OCI-LY3 (cell line): ENCODE measurements around the gene SLC37A1.

Source experiments
- H2AFZ ChIP-seq: fragments of 200-600, 300-600 bp; shearing (Covaris generic); 2 replicates; pipeline ENCODE4 v1.6.0; 2014; ENCODE audit warnings: antibody characterized with exemption, low read depth, low read length
- H3K27ac ChIP-seq: fragments of 200-600, 300-600 bp; sonication (generic); 2 replicates; pipeline ENCODE4 v1.5.1; 2014; ENCODE audit warnings: mild to moderate bottlenecking, low read length, moderate library complexity, mixed read lengths
- H3K27me3 ChIP-seq: fragments of 200-600, 300-600 bp; sonication (generic); 2 replicates; pipeline ENCODE4 v1.6.1; 2014; ENCODE audit warnings: low read depth, low read length, mixed read lengths
- H3K36me3 ChIP-seq: fragments of 200-600, 300-600 bp; sonication (generic); replicated peaks from 2 replicates; pipeline ENCODE3; 2014; ENCODE audit warnings: low read depth, low read length, mixed read lengths
- H3K4me1 ChIP-seq: fragments of 300-600, 200-600 bp; sonication (generic); 2 replicates; pipeline ENCODE4 v1.6.1; 2014; ENCODE audit warnings: low read length, mixed read lengths
- H3K4me2 ChIP-seq: fragments of 200-600, 300-600 bp; sonication (generic); 2 replicates; pipeline ENCODE4 v1.6.1; 2014; ENCODE audit warnings: low read length, mixed read lengths
- H3K4me3 ChIP-seq: fragments of 300-600, 200-600 bp; sonication (generic); 2 replicates; pipeline ENCODE4 v1.5.1; 2014; ENCODE audit warnings: antibody characterized with exemption, mild to moderate bottlenecking, low read length, moderate library complexity
- H3K79me2 ChIP-seq: fragments of 300-600, 200-600 bp; shearing (Covaris generic); 2 replicates; pipeline ENCODE4 v1.6.1; 2014; ENCODE audit warnings: mild to moderate bottlenecking, low read length, mixed read lengths
- H3K9ac ChIP-seq: fragments of 300-600, 200-600 bp; shearing (Covaris generic); 2 replicates; pipeline ENCODE4 v1.6.0; 2014; ENCODE audit warnings: mild to moderate bottlenecking, low read length, moderate library complexity
- H3K9me3 ChIP-seq: fragments of 200-600, 300-600 bp; shearing (Covaris generic); 2 replicates; pipeline ENCODE4 v1.6.1; 2014; ENCODE audit warnings: low read length, mixed read lengths; ENCODE audit not compliant: insufficient read depth
- H4K20me1 ChIP-seq: fragments of 200-600, 300-600 bp; sonication (generic); 2 replicates; pipeline ENCODE4 v1.6.1; 2016; ENCODE audit warnings: low read length, mixed read lengths; ENCODE audit not compliant: insufficient read depth
- EZH2phosphoT487 ChIP-seq: fragments of 200-600 bp; shearing (Covaris generic); IDR thresholded peaks from 2 replicates; pipeline ENCODE4 v1.6.1; 2018; ENCODE audit warnings: antibody characterized with exemption, mixed run types, low read depth
- TF ChIP-seq, protein P1 (sequence below): fragments of 200-600, 300-600 bp; sonication (generic); IDR thresholded peaks from 2 replicates; pipeline ENCODE4 v1.5.1; 2014; ENCODE audit warnings: antibody characterized with exemption, low read length, low read depth

Gene SLC37A1

DNA sequence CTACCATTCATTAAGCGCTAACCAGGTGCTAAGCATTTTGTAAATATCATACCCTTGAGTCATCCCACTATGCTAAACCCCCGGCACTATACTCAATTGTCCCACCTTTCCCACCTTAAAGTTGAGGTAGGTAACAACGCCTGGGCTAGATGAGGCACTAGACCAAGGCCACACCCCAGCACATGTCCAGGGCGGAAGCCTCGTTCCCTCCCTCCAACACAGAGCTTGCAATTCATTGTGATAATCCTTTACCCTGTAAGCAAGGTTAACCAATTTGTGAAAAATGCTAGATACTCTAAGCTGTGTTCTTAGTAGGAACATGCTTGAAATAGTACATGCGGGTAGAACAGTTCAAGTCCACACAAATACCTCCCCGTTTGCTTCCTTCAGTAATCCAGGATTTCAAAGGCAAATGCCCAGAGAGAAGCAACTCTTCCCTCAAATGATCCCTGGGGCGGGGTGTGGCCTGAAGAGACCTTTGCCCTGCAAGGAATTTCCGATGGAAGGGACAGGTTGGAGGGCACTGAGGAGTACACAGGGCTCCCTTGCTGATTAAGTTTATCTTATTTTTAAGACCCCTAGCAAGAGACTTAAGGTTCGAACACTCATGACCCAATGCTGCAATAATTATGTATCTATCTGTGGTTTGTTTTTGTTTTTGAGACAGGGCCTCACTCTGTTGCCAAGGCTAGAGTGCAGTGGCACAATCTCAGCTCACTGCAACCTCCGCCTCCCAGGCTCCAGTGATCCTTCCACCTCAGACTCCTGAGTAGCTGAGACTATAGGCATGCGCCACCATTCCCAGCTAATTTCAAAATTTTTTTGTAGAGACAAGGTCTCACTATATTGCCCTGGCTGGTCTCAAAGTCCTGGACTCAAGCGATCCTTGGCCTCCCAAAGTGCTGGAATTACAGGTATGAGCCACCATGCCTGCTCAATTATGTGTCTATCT is 20.3 kb upstream of the SLC37A1 start:
- Histone ChIP-seq H3K4me3 (no peak overlapping the region), H3K27ac (no peak overlapping the region), H3K9me3 (no peaks in the 10 kb centered on the region), H3K36me3 (no peaks in the 10 kb centered on the region), H3K4me1 (peaks cover 10% of the 10 kb centered on the region), H3K9ac (no peak overlapping the region), H3K4me2 (no peak overlapping the region), H3K79me2 (no peaks in the 10 kb centered on the region), H2AFZ (no peak overlapping the region), H3K27me3 (no peaks in the 10 kb centered on the region), H4K20me1 (no peaks in the 10 kb centered on the region)
- TF ChIP-seq, protein P1, sequence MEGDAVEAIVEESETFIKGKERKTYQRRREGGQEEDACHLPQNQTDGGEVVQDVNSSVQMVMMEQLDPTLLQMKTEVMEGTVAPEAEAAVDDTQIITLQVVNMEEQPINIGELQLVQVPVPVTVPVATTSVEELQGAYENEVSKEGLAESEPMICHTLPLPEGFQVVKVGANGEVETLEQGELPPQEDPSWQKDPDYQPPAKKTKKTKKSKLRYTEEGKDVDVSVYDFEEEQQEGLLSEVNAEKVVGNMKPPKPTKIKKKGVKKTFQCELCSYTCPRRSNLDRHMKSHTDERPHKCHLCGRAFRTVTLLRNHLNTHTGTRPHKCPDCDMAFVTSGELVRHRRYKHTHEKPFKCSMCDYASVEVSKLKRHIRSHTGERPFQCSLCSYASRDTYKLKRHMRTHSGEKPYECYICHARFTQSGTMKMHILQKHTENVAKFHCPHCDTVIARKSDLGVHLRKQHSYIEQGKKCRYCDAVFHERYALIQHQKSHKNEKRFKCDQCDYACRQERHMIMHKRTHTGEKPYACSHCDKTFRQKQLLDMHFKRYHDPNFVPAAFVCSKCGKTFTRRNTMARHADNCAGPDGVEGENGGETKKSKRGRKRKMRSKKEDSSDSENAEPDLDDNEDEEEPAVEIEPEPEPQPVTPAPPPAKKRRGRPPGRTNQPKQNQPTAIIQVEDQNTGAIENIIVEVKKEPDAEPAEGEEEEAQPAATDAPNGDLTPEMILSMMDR = no peak
- TF ChIP-seq EZH2phosphoT487 = no peak

DNA sequence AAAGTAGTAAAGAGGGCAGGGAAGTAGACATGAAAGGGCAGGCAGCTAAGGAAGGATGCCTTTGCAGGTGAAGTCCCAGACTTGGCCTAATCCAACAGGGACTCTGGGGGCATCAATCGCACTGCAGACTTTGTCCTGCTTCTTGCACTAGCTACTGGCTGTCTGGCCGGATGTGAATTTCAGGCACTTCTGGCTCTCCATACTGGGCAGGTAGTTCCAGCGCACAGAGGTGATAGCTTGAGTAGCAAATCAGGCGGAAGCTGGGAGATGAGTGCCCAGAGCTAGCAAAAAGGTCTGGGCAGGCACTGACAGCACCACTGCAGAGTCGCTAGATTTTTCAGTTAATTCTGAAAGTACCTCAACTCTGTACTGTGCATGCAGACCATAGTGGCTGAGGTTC is 18.6 kb upstream of the SLC37A1 start:
- H3K9me3 ChIP-seq = no peaks in the 10 kb centered on the region
- H3K36me3 ChIP-seq = no peaks in the 10 kb centered on the region
- H3K9ac ChIP-seq = no peak overlapping the region
- H3K4me2 ChIP-seq = peak overlapping the region; percentile 79
- no peak for TF ChIP-seq EZH2phosphoT487
- H3K27ac ChIP-seq = no peak overlapping the region
- H3K4me3 ChIP-seq = peak overlapping the region; percentile 92; the same call in 1 of the 2 replicates
- H3K4me1 ChIP-seq = peaks cover 10% of the 10 kb centered on the region
- no peaks in the 10 kb centered on the region for H3K79me2 ChIP-seq
- H2AFZ ChIP-seq = no peak overlapping the region
- no peaks in the 10 kb centered on the region for H4K20me1 ChIP-seq
- H3K27me3 ChIP-seq = no peaks in the 10 kb centered on the region

DNA sequence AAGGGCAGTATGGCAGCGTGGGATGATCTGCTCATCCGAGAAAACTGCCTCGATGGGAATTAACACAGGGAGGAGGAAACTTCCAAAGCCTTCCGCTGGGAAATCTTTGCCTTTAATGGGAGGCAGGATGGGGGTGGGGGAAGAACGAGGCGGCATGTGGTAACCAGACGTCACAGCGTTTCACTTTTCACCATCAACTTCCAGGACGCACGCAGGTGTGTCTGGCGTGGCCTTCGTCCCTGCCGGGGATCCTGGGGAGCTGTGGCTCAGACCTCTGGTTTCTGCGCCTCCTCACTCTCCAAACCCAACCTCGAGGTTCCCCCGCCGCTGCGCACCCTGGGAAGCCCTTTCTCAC is 17.9 kb upstream of the SLC37A1 start:
- Histone ChIP-seq H3K9me3 (no peaks in the 10 kb centered on the region), H3K27ac (no peak overlapping the region), H3K4me1 (peaks cover 10% of the 10 kb centered on the region), H3K27me3 (no peaks in the 10 kb centered on the region), H3K9ac (peak overlapping the region; percentile 50), H3K4me2 (peak overlapping the region; percentile 79), H3K36me3 (no peaks in the 10 kb centered on the region), H2AFZ (peak overlapping the region; percentile 72; the same call in 1 of the 2 replicates), H3K79me2 (no peaks in the 10 kb centered on the region), H4K20me1 (no peaks in the 10 kb centered on the region), H3K4me3 (peak overlapping the region; percentile 92)
- TF ChIP-seq, protein P1 = no peak
- no peak for TF ChIP-seq EZH2phosphoT487

DNA sequence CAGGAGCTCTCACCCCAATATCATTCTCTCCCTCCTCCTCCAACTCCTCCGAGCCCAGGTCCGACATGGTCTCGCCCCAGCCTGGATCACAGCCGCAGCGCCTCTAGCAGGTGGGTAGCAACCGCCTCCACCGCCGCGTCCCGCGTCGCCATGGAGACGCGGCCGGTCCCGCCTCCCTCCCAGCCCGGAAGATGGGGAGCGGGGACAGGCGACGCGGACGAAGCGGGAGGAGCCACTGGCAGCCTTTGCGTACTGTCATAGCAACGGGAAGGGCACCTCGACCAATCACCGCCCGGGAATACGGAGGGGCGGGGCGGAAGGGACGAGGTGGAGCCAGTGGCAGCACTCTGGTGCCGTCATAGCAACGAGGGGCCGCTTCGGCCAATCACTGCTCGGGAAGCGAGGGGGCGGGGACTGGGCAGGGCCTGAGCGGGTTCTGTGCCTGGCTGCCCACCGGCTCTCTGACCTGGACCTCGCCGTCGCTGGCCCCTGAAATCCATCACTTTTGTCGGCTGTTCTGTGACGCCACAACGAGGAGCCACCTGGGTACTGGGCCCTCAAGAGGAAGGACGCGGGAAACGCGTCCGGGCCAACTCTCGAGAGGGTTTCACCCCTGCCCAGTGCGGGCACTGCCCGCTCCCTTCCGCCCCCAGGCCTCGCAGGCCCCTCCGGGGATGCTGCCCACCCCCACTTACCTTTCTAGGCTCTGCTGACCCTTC is 17.4 kb upstream of the SLC37A1 start, which contains the start of gene RSPH1:
Gene RSPH1, minus strand, starts transcription at position 105 of the 719 bp plus-strand sequence. Its CDS starts 38 bp downstream, at position 67.
- no peaks in the 10 kb centered on the region for H4K20me1 ChIP-seq
- no peak within 1 kb of the TSS for H3K27ac ChIP-seq
- H3K4me1 ChIP-seq = peaks cover 10% of the 10 kb centered on the region
- TF ChIP-seq EZH2phosphoT487 = no peak
- TF ChIP-seq, protein P1 = no peak
- H3K9ac ChIP-seq = peak within 1 kb of the TSS; percentile 73
- no peaks in the 10 kb centered on the region for H3K36me3 ChIP-seq
- no peaks in the 10 kb centered on the region for H3K27me3 ChIP-seq
- no peaks in the 10 kb centered on the region for H3K9me3 ChIP-seq
- H2AFZ ChIP-seq = peak within 1 kb of the TSS; percentile 72
- peak within 1 kb of the TSS; percentile 83 for H3K4me2 ChIP-seq
- peak within 1 kb of the TSS; percentile 92 for H3K4me3 ChIP-seq
- H3K79me2 ChIP-seq = no peaks in the 10 kb centered on the region
